ENCODE results near the gene SPEG. TPM values are rescaled to one million over a fixed set of nuclear protein-coding genes. Genes with fewer than 3 reads are reported as not detected.

The SPEG gene
- total RNA-seq, 2 experiments from 2014 or later, result 0.46 TPM; not detected in 1

- H3K36me3 ChIP-seq (ENCODE audit: insufficient read depth, low read length), result no peaks in the 10 kb centered on the region
- H3K27ac ChIP-seq (ENCODE audit: low read depth, low read length, poor library complexity, severe bottlenecking), result no peak overlapping the region
- ChIA-PET CTCF (ENCODE audit: unreplicated experiment) (no interaction called here), POLR2A (interaction anchor here (1.1 kb wide), 1 partner anchor 28 kb away, joined by 6 read pairs; the partner anchor contains the start of gene DNPEP)
- no peak overlapping the region for H2AFZ ChIP-seq (ENCODE audit: low read length)
- TF ChIP-seq CTCF (conservative IDR thresholded peaks at IDR 0.05; ENCODE audit: low read length), result no peak
- no peak for TF ChIP-seq EZH2phosphoT487 (IDR thresholded peaks at IDR 0.05; ENCODE audit: borderline replicate concordance, low read depth, low read length)
- H3K4me2 ChIP-seq (ENCODE audit: low read length), result no peak overlapping the region
- no peaks in the 10 kb centered on the region for H3K4me1 ChIP-seq (ENCODE audit: insufficient read depth, low read length, poor library complexity, severe bottlenecking)
- no peaks in the 10 kb centered on the region for H3K9me2 ChIP-seq (ENCODE audit: insufficient read depth, low read length)
- no peak for DNase-seq (ENCODE audit: low spot score)
- no peaks in the 10 kb centered on the region for H3K79me2 ChIP-seq (ENCODE audit: insufficient read depth, low read depth, low read length)
- intact Hi-C loops (cut with micrococcal nuclease; ENCODE audit: unreplicated experiment), result no loop called here
- no peaks in the 10 kb centered on the region for H3K9me3 ChIP-seq (ENCODE audit: low read length)
- no TSS peak for BruUV-seq (replicated peaks)
- no peaks in the 10 kb centered on the region for H4K20me1 ChIP-seq (ENCODE audit: insufficient read depth, low read length)
- no peak overlapping the region for H3K4me3 ChIP-seq (ENCODE audit: low read depth, low read length, poor library complexity, severe bottlenecking)
Observed at GRCh38 chr2:219416235-219416602, 18.4 kb upstream of the SPEG start.

- Histone ChIP-seq H4K20me1 (ENCODE audit: insufficient read depth, low read length) (no peaks in the 10 kb centered on the region), H3K4me2 (ENCODE audit: low read length) (no peak overlapping the region), H3K4me3 (ENCODE audit: low read depth, low read length, poor library complexity, severe bottlenecking) (no peak overlapping the region), H3K9me2 (ENCODE audit: insufficient read depth, low read length) (no peaks in the 10 kb centered on the region), H3K4me1 (ENCODE audit: insufficient read depth, low read length, poor library complexity, severe bottlenecking) (no peaks in the 10 kb centered on the region), H3K27ac (ENCODE audit: low read depth, low read length, poor library complexity, severe bottlenecking) (no peak overlapping the region), H3K36me3 (ENCODE audit: insufficient read depth, low read length) (no peaks in the 10 kb centered on the region), H2AFZ (ENCODE audit: low read length) (no peak overlapping the region), H3K9me3 (ENCODE audit: low read length) (no peaks in the 10 kb centered on the region), H3K79me2 (ENCODE audit: insufficient read depth, low read depth, low read length) (no peaks in the 10 kb centered on the region)
- TF ChIP-seq EZH2phosphoT487 (IDR thresholded peaks at IDR 0.05; ENCODE audit: borderline replicate concordance, low read depth, low read length), result no peak
- TF ChIP-seq CTCF (conservative IDR thresholded peaks at IDR 0.05; ENCODE audit: low read length), result no peak
- no TSS peak for BruUV-seq (replicated peaks)
- ChIA-PET CTCF (ENCODE audit: unreplicated experiment) (no interaction called here), POLR2A (interaction anchor here (0.7 kb wide), 1 partner anchor 24 kb away, joined by 3 read pairs; no protein-coding TSS in a partner anchor)
- no peak for DNase-seq (ENCODE audit: low spot score)
- intact Hi-C loops (cut with micrococcal nuclease; ENCODE audit: unreplicated experiment), result no loop called here
Observed at GRCh38 chr2:219416938-219417337, 17.7 kb upstream of the SPEG start.

- Histone ChIP-seq H2AFZ (ENCODE audit: low read length) (no peak overlapping the region), H3K79me2 (ENCODE audit: insufficient read depth, low read depth, low read length) (no peaks in the 10 kb centered on the region), H3K4me2 (ENCODE audit: low read length) (no peak overlapping the region), H4K20me1 (ENCODE audit: insufficient read depth, low read length) (no peaks in the 10 kb centered on the region), H3K36me3 (ENCODE audit: insufficient read depth, low read length) (no peaks in the 10 kb centered on the region), H3K4me1 (ENCODE audit: insufficient read depth, low read length, poor library complexity, severe bottlenecking) (no peaks in the 10 kb centered on the region), H3K9me2 (ENCODE audit: insufficient read depth, low read length) (no peaks in the 10 kb centered on the region), H3K27ac (ENCODE audit: low read depth, low read length, poor library complexity, severe bottlenecking) (no peak overlapping the region), H3K9me3 (ENCODE audit: low read length) (no peaks in the 10 kb centered on the region), H3K4me3 (ENCODE audit: low read depth, low read length, poor library complexity, severe bottlenecking) (no peak overlapping the region)
- BruUV-seq (replicated peaks), result no TSS peak
- DNase-seq (ENCODE audit: low spot score), result no peak
- ChIA-PET POLR2A (interaction anchor here (0.7 kb wide), 1 partner anchor 23 kb away, joined by 3 read pairs; no protein-coding TSS in a partner anchor), CTCF (ENCODE audit: unreplicated experiment) (no interaction called here)
- TF ChIP-seq CTCF (conservative IDR thresholded peaks at IDR 0.05; ENCODE audit: low read length), result no peak
- no peak for TF ChIP-seq EZH2phosphoT487 (IDR thresholded peaks at IDR 0.05; ENCODE audit: borderline replicate concordance, low read depth, low read length)
- intact Hi-C loops (cut with micrococcal nuclease; ENCODE audit: unreplicated experiment), result no loop called here
Observed at GRCh38 chr2:219417374-219417773, 17.3 kb upstream of the SPEG start.
